Measurements from ENCODE around the gene KLK2.

KLK2 gene

GRCh38 chr19:50857366-50857765, 15.9 kb upstream of the KLK2 start:
- Histone ChIP-seq H3K27me3 (no peaks in the 10 kb centered on the region), H3K4me3 (ENCODE audit: low read depth, low read length) (no peak overlapping the region), H3K4me1 (peaks cover 14% of the 10 kb centered on the region), H3K9me3 (no peaks in the 10 kb centered on the region), H3K36me3 (no peaks in the 10 kb centered on the region)
- DNase-seq: no peak
- TF ChIP-seq CTCF (IDR thresholded peaks at IDR 0.05; ENCODE audit: low read depth, low read length): no peak

- H3K9me3 ChIP-seq: no peaks in the 10 kb centered on the region
- H3K4me3 ChIP-seq (ENCODE audit: low read depth, low read length): no peak overlapping the region
- H3K4me1 ChIP-seq: peaks cover 18% of the 10 kb centered on the region
- TF ChIP-seq CTCF (IDR thresholded peaks at IDR 0.05; ENCODE audit: low read depth, low read length): no peak
- no peaks in the 10 kb centered on the region for H3K36me3 ChIP-seq
- no peak for DNase-seq
- no peaks in the 10 kb centered on the region for H3K27me3 ChIP-seq
These were observed 14.4 kb upstream of the KLK2 start for GRCh38 chr19:50858886-50859285.

- DNase-seq: no peak
- Histone ChIP-seq H3K27me3 (no peaks in the 10 kb centered on the region), H3K9me3 (no peaks in the 10 kb centered on the region), H3K4me1 (peaks cover 18% of the 10 kb centered on the region), H3K4me3 (ENCODE audit: low read depth, low read length) (no peak overlapping the region), H3K36me3 (no peaks in the 10 kb centered on the region)
- TF ChIP-seq CTCF (IDR thresholded peaks at IDR 0.05; ENCODE audit: low read depth, low read length): no peak
These were observed 13.4 kb upstream of the KLK2 start for GRCh38 chr19:50859849-50860248.

- no peak for DNase-seq
- Histone ChIP-seq H3K27me3 (no peaks in the 10 kb centered on the region), H3K4me3 (ENCODE audit: low read depth, low read length) (no peak overlapping the region), H3K9me3 (no peaks in the 10 kb centered on the region), H3K36me3 (no peaks in the 10 kb centered on the region), H3K4me1 (peaks cover 18% of the 10 kb centered on the region)
- no peak for TF ChIP-seq CTCF (IDR thresholded peaks at IDR 0.05; ENCODE audit: low read depth, low read length)
These were observed 12.2 kb upstream of the KLK2 start for GRCh38 chr19:50861010-50861409.

- peak overlapping the region; percentile 12; the same call in 1 of the 2 replicates for H3K4me3 ChIP-seq (ENCODE audit: low read depth, low read length)
- no peaks in the 10 kb centered on the region for H3K27me3 ChIP-seq
- H3K4me1 ChIP-seq: peaks cover 18% of the 10 kb centered on the region
- no peak for TF ChIP-seq CTCF (IDR thresholded peaks at IDR 0.05; ENCODE audit: low read depth, low read length)
- peak; percentile 59 for DNase-seq
- no peaks in the 10 kb centered on the region for H3K36me3 ChIP-seq
- no peaks in the 10 kb centered on the region for H3K9me3 ChIP-seq
These were observed 11.5 kb upstream of the KLK2 start for GRCh38 chr19:50861496-50862286.

- peaks cover 7% of the 10 kb centered on the region; the same call in 1 of the 2 replicates for H3K27me3 ChIP-seq
- no peak for DNase-seq
These were observed 3.8 kb upstream of the KLK2 start for GRCh38 chr19:50869479-50869878.

More at GRCh38 chr19:50869479-50869878, 3.8 kb upstream of the KLK2 start:
- Histone ChIP-seq H3K9me3 (no peaks in the 10 kb centered on the region), H3K4me3 (ENCODE audit: low read depth, low read length) (no peak overlapping the region), H3K4me1 (0 out of 2 replicates have a peak, but pooled peaks cover 6% of the 10 kb centered on the region), H3K36me3 (no peaks in the 10 kb centered on the region)
- no peak for TF ChIP-seq CTCF (IDR thresholded peaks at IDR 0.05; ENCODE audit: low read depth, low read length)

Data from BE2C (cell line).